ENCODE data around the gene TCTA. TPM values are rescaled to one million over a fixed set of nuclear protein-coding genes. Genes with fewer than 3 reads are reported as not detected.
A peak's percentile ranks its signal among the peaks of the same experiment; 100 is the strongest.

TCTA gene
- total and polyA plus RNA-seq, 11 donors: 13.1 to 25.3 (median 16.7) TPM

GRCh38 chr3:49422379-49423248 lies 10.4 kb downstream of the TCTA start, which contains the start of gene AMT:
Gene AMT (minus strand): TSS chr3:49422473. CDS start chr3:49422450, 23 bp downstream.
- no peaks in the 10 kb centered on the region for H3K9me3 ChIP-seq
- no peaks in the 10 kb centered on the region for H3K27me3 ChIP-seq
- H3K36me3 ChIP-seq: peaks cover 0 to 54% (median 30%) of the 10 kb centered on the region in 9 donors
- intact Hi-C loops (cut with DNase I): loop anchor here in 1 of 10 donors (10.0 kb wide), 1 partner anchor 68 kb away; the partner anchor contains the start of gene GPX1
- WGBS, 4 donors: 41 to 65% (median 58%) methylated on average over 19 to 25 of the region's 25 CpGs
- H3K27ac ChIP-seq: peak within 1 kb of the TSS in 10 of 12 donors; percentile 38 to 76 (median 63)
- DNase-seq (peak; percentile 57 to 84 (median 72)), ATAC-seq (peak; percentile 81 to 92 (median 84))
- peak within 1 kb of the TSS; percentile 16 to 66 (median 52) for H3K4me3 ChIP-seq
- TF ChIP-seq CTCF (IDR thresholded peaks at IDR 0.05) (no peak), POLR2A (IDR thresholded peaks at IDR 0.05) (no peak)
- peaks cover 0 to 35% (median 6%) of the 10 kb centered on the region in 12 donors for H3K4me1 ChIP-seq

GRCh38 chr3:49424816-49425215 lies 12.6 kb downstream of the TCTA start:
- Histone ChIP-seq H3K4me3 (no peak overlapping the region), H3K27ac (no peak overlapping the region), H3K4me1 (peaks cover 0 to 29% (median 14%) of the 10 kb centered on the region in 12 donors), H3K27me3 (no peaks in the 10 kb centered on the region), H3K9me3 (no peaks in the 10 kb centered on the region), H3K36me3 (peaks cover 0 to 45% (median 26%) of the 10 kb centered on the region in 9 donors)
- TF ChIP-seq CTCF (IDR thresholded peaks at IDR 0.05) (no peak), POLR2A (IDR thresholded peaks at IDR 0.05) (no peak)
- 87 to 97% (median 94%) methylated on average over 5 to 6 of the region's 6 CpGs for WGBS, 4 donors
- ATAC-seq: no peak
- peak in 1 of 5 donors; percentile 49 for DNase-seq
- intact Hi-C loops (cut with DNase I): loop anchor here in 3 of 10 donors (5.0 to 10.0 kb wide), 2 partner anchors 70 to 83 kb away; partner anchors contain the start of genes USP4 (in 2 of the 3) and GPX1 (in 1 of the 3)

GRCh38 chr3:49427586-49427985 lies 15.4 kb downstream of the TCTA start:
- no peak overlapping the region for H3K27ac ChIP-seq
- intact Hi-C loops (cut with DNase I): loop anchor here in 4 of 10 donors (2.0 to 10.0 kb wide), 3 partner anchors 15 to 85 kb away; partner anchors contain the start of genes USP4 (in 2 of the 4), GPX1 (in 1 of the 4) and TCTA (in 1 of the 4)
- H3K36me3 ChIP-seq: peaks cover 0 to 36% (median 26%) of the 10 kb centered on the region in 9 donors
- peak in 1 of 5 donors; percentile 19 for DNase-seq
- no peak for TF ChIP-seq POLR2A (IDR thresholded peaks at IDR 0.05)
- no peak for TF ChIP-seq CTCF (IDR thresholded peaks at IDR 0.05)
- H3K4me3 ChIP-seq: no peak overlapping the region
- H3K9me3 ChIP-seq: no peaks in the 10 kb centered on the region
- ATAC-seq: no peak
- H3K27me3 ChIP-seq: no peaks in the 10 kb centered on the region
- peaks cover 0 to 22% (median 9%) of the 10 kb centered on the region in 12 donors for H3K4me1 ChIP-seq
- 90 to 98% (median 93%) methylated on average over 2 of the region's 2 CpGs for WGBS, 4 donors

GRCh38 chr3:49428752-49429080 lies 16.5 kb downstream of the TCTA start:
- intact Hi-C loops (cut with DNase I): loop anchor here in 4 of 10 donors (2.0 to 10.0 kb wide), 3 partner anchors 16 to 86 kb away; partner anchors contain the start of genes USP4 (in 2 of the 4), GPX1 (in 1 of the 4) and TCTA (in 1 of the 4)
- ATAC-seq: peak in 1 of 4 donors; percentile 5
- H3K36me3 ChIP-seq: peaks cover 0 to 28% (median 24%) of the 10 kb centered on the region in 9 donors
- peak overlapping the region; percentile 50 to 87 (median 74) for H3K4me3 ChIP-seq
- TF ChIP-seq CTCF (IDR thresholded peaks at IDR 0.05) (no peak), POLR2A (IDR thresholded peaks at IDR 0.05) (no peak)
- no peak for DNase-seq
- peaks cover 0 to 20% (median 7%) of the 10 kb centered on the region in 12 donors for H3K4me1 ChIP-seq
- H3K9me3 ChIP-seq: no peaks in the 10 kb centered on the region
- WGBS, 4 donors: 3 to 12% (median 4%) methylated on average over 9 of the region's 9 CpGs
- H3K27me3 ChIP-seq: no peaks in the 10 kb centered on the region
- peak overlapping the region; percentile 73 to 97 (median 93) for H3K27ac ChIP-seq

Measured in heart left ventricle (tissue), 16 donors.